ENCODE measurements around the gene DCLK1. TPM values are rescaled to one million over a fixed set of nuclear protein-coding genes. Genes with fewer than 3 reads are reported as not detected.

DCLK1 gene
- total RNA-seq, 4 donors from 2014 or later: 3.8 to 10.0 (median 8.2) TPM

DNA sequence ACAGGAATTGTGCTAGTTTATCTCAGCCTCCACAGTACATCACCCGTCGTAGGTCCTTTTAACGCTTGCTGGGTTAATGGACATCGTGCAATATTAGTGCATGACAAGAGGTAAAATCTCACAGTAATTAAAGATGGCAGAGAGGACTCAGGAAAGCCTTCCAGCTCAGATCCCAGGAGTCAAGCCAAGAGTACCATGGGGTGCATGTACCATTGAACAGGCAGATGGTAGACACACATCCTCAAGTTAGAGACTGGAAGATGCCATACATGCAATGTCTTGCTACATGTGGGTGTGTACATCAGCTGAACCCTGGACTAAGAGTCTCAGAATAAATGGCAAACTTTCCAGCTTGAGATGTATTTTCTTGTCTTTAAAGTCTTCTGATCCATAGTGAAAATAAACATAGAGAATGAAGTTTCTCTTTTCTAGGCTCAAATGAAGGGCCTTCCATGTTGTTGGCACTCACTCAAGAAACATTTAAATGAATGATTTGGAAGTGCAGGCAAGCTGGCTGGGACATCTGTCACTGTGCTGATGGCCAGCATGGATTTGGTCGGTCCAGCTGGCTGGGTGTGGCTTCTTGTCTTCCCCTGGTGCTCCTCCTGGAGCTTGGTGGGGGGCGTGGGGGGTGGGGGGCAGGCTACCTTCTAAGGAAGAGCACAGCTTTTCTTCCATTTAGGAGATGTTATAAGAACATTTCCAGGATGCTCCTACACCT is 363.8 kb downstream of the DCLK1 start:
- no peak for ATAC-seq
- H3K27me3 ChIP-seq: no peaks in the 10 kb centered on the region
- no peak overlapping the region for H3K27ac ChIP-seq
- no peak overlapping the region for H3K4me3 ChIP-seq
- H3K4me1 ChIP-seq: peaks cover 20 to 24% of the 10 kb centered on the region in 2 donors
- H3K9me3 ChIP-seq: no peaks in the 10 kb centered on the region
- no peak for DNase-seq
- intact Hi-C loops (cut with DNase I; ENCODE audit: low total_unique reads): no loop called here
- in situ Hi-C loops (cut with MboI; ENCODE audit: low sequenced_read_pairs in 4 of 4): no loop called here
- TF ChIP-seq POLR2A (IDR thresholded peaks at IDR 0.05): no peak
- TF ChIP-seq, protein P1, sequence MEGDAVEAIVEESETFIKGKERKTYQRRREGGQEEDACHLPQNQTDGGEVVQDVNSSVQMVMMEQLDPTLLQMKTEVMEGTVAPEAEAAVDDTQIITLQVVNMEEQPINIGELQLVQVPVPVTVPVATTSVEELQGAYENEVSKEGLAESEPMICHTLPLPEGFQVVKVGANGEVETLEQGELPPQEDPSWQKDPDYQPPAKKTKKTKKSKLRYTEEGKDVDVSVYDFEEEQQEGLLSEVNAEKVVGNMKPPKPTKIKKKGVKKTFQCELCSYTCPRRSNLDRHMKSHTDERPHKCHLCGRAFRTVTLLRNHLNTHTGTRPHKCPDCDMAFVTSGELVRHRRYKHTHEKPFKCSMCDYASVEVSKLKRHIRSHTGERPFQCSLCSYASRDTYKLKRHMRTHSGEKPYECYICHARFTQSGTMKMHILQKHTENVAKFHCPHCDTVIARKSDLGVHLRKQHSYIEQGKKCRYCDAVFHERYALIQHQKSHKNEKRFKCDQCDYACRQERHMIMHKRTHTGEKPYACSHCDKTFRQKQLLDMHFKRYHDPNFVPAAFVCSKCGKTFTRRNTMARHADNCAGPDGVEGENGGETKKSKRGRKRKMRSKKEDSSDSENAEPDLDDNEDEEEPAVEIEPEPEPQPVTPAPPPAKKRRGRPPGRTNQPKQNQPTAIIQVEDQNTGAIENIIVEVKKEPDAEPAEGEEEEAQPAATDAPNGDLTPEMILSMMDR (IDR thresholded peaks at IDR 0.05 in 4 of 5, conservative IDR thresholded peaks at IDR 0.05 in 1 of 5): no peak
- no peaks in the 10 kb centered on the region for H3K36me3 ChIP-seq

DNA sequence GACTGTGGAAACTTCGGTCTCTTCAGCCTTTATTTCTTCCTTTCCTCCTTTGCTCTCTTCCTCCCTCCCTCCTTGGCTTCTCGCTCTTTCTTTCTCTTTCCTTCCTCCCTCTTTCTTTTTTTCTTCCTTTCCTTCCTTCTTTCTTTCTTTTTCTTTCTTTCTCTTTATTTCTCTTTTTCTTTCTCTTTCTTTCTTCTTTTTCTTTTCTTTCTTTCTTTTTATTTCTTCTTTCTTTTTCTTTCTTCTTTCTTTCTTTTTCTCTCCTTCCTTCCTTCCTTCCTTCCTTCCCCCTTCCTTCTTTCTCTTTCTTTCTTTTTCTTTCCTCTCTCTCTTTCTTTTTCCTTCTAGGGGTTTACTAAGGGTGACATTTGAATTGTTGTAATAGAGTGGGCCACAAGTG is 364.5 kb downstream of the DCLK1 start:
- no peak overlapping the region for H3K27ac ChIP-seq
- ATAC-seq (no peak), DNase-seq (no peak)
- H3K4me1 ChIP-seq: peaks cover 20 to 24% of the 10 kb centered on the region in 2 donors
- intact Hi-C loops (cut with DNase I; ENCODE audit: low total_unique reads) (no loop called here), in situ Hi-C loops (cut with MboI; ENCODE audit: low sequenced_read_pairs in 4 of 4) (no loop called here)
- H3K27me3 ChIP-seq: no peaks in the 10 kb centered on the region
- H3K36me3 ChIP-seq: no peaks in the 10 kb centered on the region
- TF ChIP-seq, protein P1 (IDR thresholded peaks at IDR 0.05 in 4 of 5, conservative IDR thresholded peaks at IDR 0.05 in 1 of 5): no peak
- no peak for TF ChIP-seq POLR2A (IDR thresholded peaks at IDR 0.05)
- no peak overlapping the region for H3K4me3 ChIP-seq
- H3K9me3 ChIP-seq: no peaks in the 10 kb centered on the region

DNA sequence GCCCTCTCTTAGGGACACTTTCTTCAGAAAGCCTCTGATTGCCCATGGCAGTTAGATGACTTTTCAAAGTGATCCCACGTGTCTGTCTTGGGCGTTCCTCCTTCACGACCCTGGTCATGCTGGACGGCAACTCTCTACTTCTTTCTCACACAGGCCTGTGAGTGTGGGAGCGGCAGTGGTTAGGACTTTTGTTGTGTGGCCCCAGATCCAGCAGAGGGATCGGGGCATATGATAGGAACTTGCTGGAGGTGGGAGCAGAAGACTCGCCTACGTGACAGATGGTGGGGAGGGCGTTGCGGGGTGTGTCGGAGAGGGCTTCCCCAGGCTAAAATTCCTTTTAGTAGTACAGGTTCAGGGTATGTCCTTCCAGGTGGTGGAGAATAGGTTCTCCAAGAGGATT is 365.2 kb downstream of the DCLK1 start:
- Histone ChIP-seq H3K36me3 (no peaks in the 10 kb centered on the region), H3K4me3 (no peak overlapping the region), H3K27ac (no peak overlapping the region), H3K9me3 (no peaks in the 10 kb centered on the region), H3K4me1 (peaks cover 20 to 24% of the 10 kb centered on the region in 2 donors), H3K27me3 (no peaks in the 10 kb centered on the region)
- ATAC-seq (no peak), DNase-seq (no peak)
- in situ Hi-C loops (cut with MboI; ENCODE audit: low sequenced_read_pairs in 4 of 4) (no loop called here), intact Hi-C loops (cut with DNase I; ENCODE audit: low total_unique reads) (no loop called here)
- TF ChIP-seq POLR2A (IDR thresholded peaks at IDR 0.05): no peak
- TF ChIP-seq, protein P1 (IDR thresholded peaks at IDR 0.05 in 4 of 5, conservative IDR thresholded peaks at IDR 0.05 in 1 of 5): no peak

DNA sequence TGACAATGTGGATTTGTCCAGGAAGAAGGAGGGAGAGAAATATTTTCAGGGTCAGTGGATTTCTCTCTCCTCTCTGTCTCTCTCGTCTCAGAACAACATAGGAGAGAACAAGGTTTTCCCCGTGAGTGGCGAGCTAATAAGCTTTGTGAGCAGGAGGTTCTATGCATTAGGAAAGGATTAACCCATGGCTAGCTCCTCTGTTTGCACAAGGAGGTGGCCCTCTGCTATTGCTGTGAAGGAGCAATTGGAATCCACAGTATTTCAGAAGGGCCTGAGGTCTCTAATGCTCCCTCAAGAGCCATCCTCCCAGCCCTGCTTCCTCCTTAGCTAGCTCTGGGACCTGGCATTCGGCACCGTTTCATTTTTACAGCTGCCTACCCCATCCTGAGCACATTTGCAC is 365.8 kb downstream of the DCLK1 start:
- in situ Hi-C loops (cut with MboI; ENCODE audit: low sequenced_read_pairs in 4 of 4): no loop called here
- intact Hi-C loops (cut with DNase I; ENCODE audit: low total_unique reads): no loop called here
- Histone ChIP-seq H3K27ac (no peak overlapping the region), H3K4me1 (peaks cover 20 to 24% of the 10 kb centered on the region in 2 donors), H3K36me3 (no peaks in the 10 kb centered on the region), H3K4me3 (no peak overlapping the region), H3K27me3 (no peaks in the 10 kb centered on the region), H3K9me3 (no peaks in the 10 kb centered on the region)
- ATAC-seq: no peak
- TF ChIP-seq, protein P1 (IDR thresholded peaks at IDR 0.05 in 4 of 5, conservative IDR thresholded peaks at IDR 0.05 in 1 of 5): no peak
- TF ChIP-seq POLR2A (IDR thresholded peaks at IDR 0.05): no peak
- no peak for DNase-seq

Measured in gastrocnemius medialis (tissue), 4 donors.